ENCODE results near the gene PASK. TPM values are rescaled to one million over a fixed set of nuclear protein-coding genes. Genes with fewer than 3 reads are reported as not detected.

PASK gene
- total RNA-seq, 1 donor from 2014 or later = 64.2 TPM

DNA sequence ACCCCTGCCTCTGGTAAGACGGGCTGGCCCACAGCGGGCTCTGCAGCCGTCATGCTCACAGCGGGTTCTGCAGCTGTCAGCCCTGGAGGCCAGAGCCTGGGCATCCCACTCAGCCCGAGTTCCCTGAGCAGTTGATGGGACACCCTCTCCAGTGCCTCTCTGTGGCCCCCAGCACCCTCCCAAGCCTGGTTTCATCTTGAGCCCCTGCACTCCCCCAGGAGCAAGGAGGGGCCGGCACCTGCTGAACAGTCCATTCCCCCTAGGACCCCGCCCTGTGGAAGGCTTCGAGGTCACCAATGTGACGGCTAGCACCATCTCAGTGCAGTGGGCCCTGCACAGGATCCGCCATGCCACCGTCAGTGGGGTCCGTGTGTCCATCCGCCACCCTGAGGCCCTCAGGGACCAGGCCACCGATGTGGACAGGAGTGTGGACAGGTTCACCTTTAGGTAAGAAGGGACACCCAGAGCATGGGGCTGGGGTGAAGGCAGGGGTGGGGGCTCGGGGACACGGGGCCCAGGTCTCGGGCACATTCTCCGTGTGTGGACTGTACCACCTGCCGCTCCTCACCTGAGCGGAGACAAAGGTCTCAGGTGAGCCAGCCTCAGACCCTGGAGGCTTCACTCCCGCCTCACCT, 81.7 kb downstream of the PASK start:
- Mint-ChIP-seq H3K36me3 (ENCODE audit: low read depth) (no peaks in the 10 kb centered on the region), H3K9me3 (no peaks in the 10 kb centered on the region), H3K4me3 (no peak overlapping the region), H3K27ac (ENCODE audit: unreplicated experiment) (no peak overlapping the region), H3K27me3 (ENCODE audit: low read depth) (peaks cover 15% of the 10 kb centered on the region), H3K4me1 (no peaks in the 10 kb centered on the region)
- DNase-seq (ENCODE audit: low read depth, low spot score) = no peak
- TF ChIP-seq, protein P1, sequence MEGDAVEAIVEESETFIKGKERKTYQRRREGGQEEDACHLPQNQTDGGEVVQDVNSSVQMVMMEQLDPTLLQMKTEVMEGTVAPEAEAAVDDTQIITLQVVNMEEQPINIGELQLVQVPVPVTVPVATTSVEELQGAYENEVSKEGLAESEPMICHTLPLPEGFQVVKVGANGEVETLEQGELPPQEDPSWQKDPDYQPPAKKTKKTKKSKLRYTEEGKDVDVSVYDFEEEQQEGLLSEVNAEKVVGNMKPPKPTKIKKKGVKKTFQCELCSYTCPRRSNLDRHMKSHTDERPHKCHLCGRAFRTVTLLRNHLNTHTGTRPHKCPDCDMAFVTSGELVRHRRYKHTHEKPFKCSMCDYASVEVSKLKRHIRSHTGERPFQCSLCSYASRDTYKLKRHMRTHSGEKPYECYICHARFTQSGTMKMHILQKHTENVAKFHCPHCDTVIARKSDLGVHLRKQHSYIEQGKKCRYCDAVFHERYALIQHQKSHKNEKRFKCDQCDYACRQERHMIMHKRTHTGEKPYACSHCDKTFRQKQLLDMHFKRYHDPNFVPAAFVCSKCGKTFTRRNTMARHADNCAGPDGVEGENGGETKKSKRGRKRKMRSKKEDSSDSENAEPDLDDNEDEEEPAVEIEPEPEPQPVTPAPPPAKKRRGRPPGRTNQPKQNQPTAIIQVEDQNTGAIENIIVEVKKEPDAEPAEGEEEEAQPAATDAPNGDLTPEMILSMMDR (conservative IDR thresholded peaks at IDR 0.05) = no peak

DNA sequence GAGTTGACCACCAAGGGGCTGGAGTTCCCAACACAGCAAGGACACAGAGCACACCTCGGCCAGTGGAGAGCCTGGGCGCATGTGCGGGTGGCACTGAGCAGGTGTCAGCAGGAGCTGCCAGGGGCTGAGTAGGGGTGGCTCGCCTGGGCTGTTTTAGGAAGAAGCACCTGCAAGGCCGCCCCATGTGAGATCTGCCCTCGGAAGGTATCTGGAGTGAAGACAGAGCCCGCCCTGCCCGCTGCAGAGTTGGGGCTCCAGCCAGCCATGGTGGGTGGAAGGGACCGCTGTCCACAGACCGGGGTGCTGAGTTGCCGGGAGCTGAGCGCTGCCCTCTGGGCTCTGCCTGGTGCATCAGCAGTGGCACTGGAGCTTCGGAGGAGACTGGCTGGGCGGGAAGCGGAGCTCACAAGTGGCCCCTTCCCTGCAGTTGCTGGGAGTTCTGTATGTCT, 82.4 kb downstream of the PASK start:
- Mint-ChIP-seq H3K36me3 (ENCODE audit: low read depth) (no peaks in the 10 kb centered on the region), H3K9me3 (no peaks in the 10 kb centered on the region), H3K4me3 (no peak overlapping the region), H3K27me3 (ENCODE audit: low read depth) (peaks cover 19% of the 10 kb centered on the region), H3K4me1 (no peaks in the 10 kb centered on the region), H3K27ac (ENCODE audit: unreplicated experiment) (no peak overlapping the region)
- TF ChIP-seq, protein P1 (conservative IDR thresholded peaks at IDR 0.05) = no peak
- no peak for DNase-seq (ENCODE audit: low read depth, low spot score)

DNA sequence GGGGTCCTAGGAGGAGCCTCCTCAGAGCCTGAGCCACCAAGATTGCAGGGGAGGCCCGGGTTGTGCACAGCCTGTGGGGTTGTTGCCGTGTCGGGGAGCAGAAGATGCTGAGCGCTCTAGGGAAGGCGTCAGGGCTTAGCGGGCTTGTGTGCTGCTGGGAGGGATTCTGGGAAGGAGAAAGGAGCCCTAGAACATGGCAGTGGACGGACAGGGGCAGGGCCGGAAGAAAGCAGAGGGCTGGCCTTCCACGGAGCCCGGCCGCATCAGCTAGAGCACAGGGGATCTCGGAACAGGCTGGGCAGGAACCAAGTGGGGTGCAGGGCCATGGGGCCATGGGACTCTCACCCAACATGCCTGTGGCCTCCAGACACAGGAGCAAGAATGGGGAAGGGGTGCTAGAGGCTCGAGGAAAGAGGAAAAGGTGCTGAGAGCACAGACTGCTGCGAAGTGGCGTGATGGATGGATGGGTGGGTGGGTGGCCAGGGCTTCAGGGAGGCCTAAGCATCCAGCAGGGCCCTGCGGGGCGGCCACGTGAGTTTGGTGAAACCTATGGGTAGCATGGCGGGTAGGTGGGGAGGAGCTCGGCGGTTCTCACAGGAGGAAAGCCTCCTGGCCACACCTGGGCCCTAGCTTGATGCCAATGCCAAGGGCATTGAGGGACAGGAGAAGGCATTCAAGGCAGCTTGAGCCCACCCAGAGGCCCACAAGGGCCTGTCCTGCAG, 82.9 kb downstream of the PASK start:
- TF ChIP-seq, protein P1 (conservative IDR thresholded peaks at IDR 0.05) = no peak
- Mint-ChIP-seq H3K27ac (ENCODE audit: unreplicated experiment) (peak overlapping the region; percentile 62), H3K9me3 (no peaks in the 10 kb centered on the region), H3K4me3 (no peak overlapping the region), H3K4me1 (no peaks in the 10 kb centered on the region), H3K36me3 (ENCODE audit: low read depth) (no peaks in the 10 kb centered on the region), H3K27me3 (ENCODE audit: low read depth) (peaks cover 25% of the 10 kb centered on the region)
- DNase-seq (ENCODE audit: low read depth, low spot score) = no peak

DNA sequence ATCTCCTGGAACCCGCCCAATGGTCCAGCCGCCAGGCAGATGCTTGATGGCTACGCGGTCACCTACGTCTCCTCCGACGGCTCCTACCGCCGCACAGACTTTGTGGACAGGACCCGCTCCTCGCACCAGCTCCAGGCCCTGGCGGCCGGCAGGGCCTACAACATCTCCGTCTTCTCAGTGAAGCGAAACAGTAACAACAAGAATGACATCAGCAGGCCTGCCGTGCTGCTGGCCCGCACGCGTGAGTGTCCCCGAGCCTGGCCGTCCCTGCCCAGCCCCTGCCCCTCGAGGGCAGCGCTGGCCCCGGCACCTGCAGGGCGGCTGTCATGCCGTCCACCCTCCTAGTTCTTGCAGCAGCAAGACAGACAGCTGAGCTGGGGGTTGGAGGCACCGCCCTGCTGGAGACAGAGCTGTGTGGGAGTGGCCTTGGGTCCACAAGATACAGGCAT, 83.9 kb downstream of the PASK start:
- H3K27me3 Mint-ChIP-seq (ENCODE audit: low read depth) = peaks cover 29% of the 10 kb centered on the region
- no peaks in the 10 kb centered on the region for H3K36me3 Mint-ChIP-seq (ENCODE audit: low read depth)
- no peaks in the 10 kb centered on the region for H3K4me1 Mint-ChIP-seq
- no peak overlapping the region for H3K27ac Mint-ChIP-seq (ENCODE audit: unreplicated experiment)
- no peak overlapping the region for H3K4me3 Mint-ChIP-seq
- DNase-seq (ENCODE audit: low read depth, low spot score) = no peak
- TF ChIP-seq, protein P1 (conservative IDR thresholded peaks at IDR 0.05) = no peak
- no peaks in the 10 kb centered on the region for H3K9me3 Mint-ChIP-seq

DNA sequence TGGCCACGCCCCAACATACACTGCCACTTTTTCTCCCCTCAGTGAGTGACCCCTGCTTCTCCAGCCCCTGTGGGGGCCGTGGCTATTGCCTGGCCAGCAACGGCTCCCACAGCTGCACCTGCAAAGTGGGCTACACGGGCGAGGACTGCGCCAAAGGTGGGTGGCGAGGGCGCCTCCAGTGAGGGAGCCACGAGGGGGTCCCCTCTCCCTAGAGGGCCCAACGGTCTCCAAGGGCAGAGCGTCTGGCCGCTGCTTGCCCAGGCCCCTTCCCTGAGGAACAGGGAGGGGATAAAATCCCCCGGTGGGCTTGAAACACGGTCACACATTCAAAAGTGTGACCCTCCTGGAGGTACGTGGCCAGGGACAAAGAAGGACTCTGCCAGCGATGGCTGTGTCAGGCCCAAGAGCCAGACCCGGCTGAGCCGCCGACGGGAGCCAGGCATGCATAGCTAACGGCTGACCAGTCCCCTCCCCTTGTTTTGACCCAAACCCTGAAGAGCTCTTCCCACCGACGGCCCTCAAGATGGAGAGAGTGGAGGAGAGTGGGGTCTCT, 84.4 kb downstream of the PASK start:
- Mint-ChIP-seq H3K9me3 (no peaks in the 10 kb centered on the region), H3K4me3 (no peak overlapping the region), H3K4me1 (no peaks in the 10 kb centered on the region), H3K36me3 (ENCODE audit: low read depth) (no peaks in the 10 kb centered on the region), H3K27me3 (ENCODE audit: low read depth) (peaks cover 29% of the 10 kb centered on the region), H3K27ac (ENCODE audit: unreplicated experiment) (no peak overlapping the region)
- no peak for DNase-seq (ENCODE audit: low read depth, low spot score)
- TF ChIP-seq, protein P1 (conservative IDR thresholded peaks at IDR 0.05) = no peak
